Thymus (tissue), 11 donors: ENCODE measurements around the gene FAM131B. TPM values are rescaled to one million over a fixed set of nuclear protein-coding genes. Genes with fewer than 3 reads are reported as not detected.

Experiments used
- DNase-seq, 9 donors: peaks; one replicate each; pipeline ENCODE4 v3.0.0-alpha.2; 2013; ENCODE audit warnings: low spot score in 9 of 9, low read depth in 6 of 9, missing footprints in 1 of 9
- H3K27ac ChIP-seq, 2 donors: one replicate each; pipeline ENCODE4 v1.5.1; 2013; ENCODE audit warnings: control low read depth in 1 of 2, low read depth in 1 of 2, low read length in 1 of 2, mild to moderate bottlenecking in 1 of 2, moderate library complexity in 1 of 2
- H3K27me3 ChIP-seq, 2 donors: one replicate each; pipeline ENCODE4 v1.5.1; 2013; ENCODE audit warnings: low read length in 1 of 2; ENCODE audit not compliant: control insufficient read depth in 2 of 2, insufficient read depth in 1 of 2
- H3K36me3 ChIP-seq, 2 donors: one replicate each; pipeline ENCODE4 v1.5.1; 2013; ENCODE audit warnings: low read length in 1 of 2, mild to moderate bottlenecking in 1 of 2, moderate library complexity in 1 of 2; ENCODE audit not compliant: control insufficient read depth in 2 of 2, insufficient read depth in 2 of 2
- H3K4me1 ChIP-seq, 2 donors: one replicate each; pipeline ENCODE4 v1.5.1; 2013; ENCODE audit warnings: low read length in 2 of 2; ENCODE audit not compliant: control insufficient read depth in 2 of 2, insufficient read depth in 2 of 2
- H3K4me3 ChIP-seq, 2 donors: one replicate each; pipeline ENCODE4 v1.5.1; 2013; ENCODE audit warnings: low read length in 2 of 2, control low read depth in 1 of 2, mild to moderate bottlenecking in 1 of 2
- H3K9me3 ChIP-seq, 2 donors: one replicate each; pipeline ENCODE4 v1.5.1; 2013; ENCODE audit warnings: low read length in 1 of 2, mild to moderate bottlenecking in 1 of 2; ENCODE audit not compliant: control insufficient read depth in 2 of 2, insufficient read depth in 1 of 2
- WGBS: extraction: QIAGEN DNeasy Blood & Tissue Kit; methylation state at CpG from one replicate; pipeline ENCODE4 v1.1.7; 2013; 5-methylcytosine and 5-hydroxymethylcytosine counted together
- polyA plus RNA-seq: library from polyadenylated mRNA; stranded (reverse); fragments of 200-250 nt; gene quantifications from one replicate; pipeline ENCODE4 v1.2.3, GENCODE V29; 2013
- total RNA-seq: library from RNA; stranded (reverse); fragments of 120-200 nt; gene quantifications from one replicate; pipeline ENCODE4 v1.2.4, GENCODE V29; 2013
- donor health status: healthy.

The FAM131B gene
- total and polyA plus RNA-seq, 2 donors, result 0.47 to 0.68 TPM

GRCh38 chr7:143368387-143368786 lies 5.9 kb upstream of the FAM131B start:
- Histone ChIP-seq H3K4me1 (peaks cover 4 to 9% of the 10 kb centered on the region in 2 donors), H3K27ac (no peak overlapping the region), H3K9me3 (no peaks in the 10 kb centered on the region), H3K36me3 (no peaks in the 10 kb centered on the region), H3K27me3 (peaks cover 16 to 33% of the 10 kb centered on the region in 2 donors), H3K4me3 (no peak overlapping the region)
- WGBS, result 94% methylated on average over 1 of the region's 1 CpG
- no peak for DNase-seq

- 95% methylated on average over 4 of the region's 4 CpGs for WGBS
- Histone ChIP-seq H3K4me3 (no peak overlapping the region), H3K4me1 (peaks cover 4 to 10% of the 10 kb centered on the region in 2 donors), H3K36me3 (no peaks in the 10 kb centered on the region), H3K27ac (no peak overlapping the region), H3K9me3 (no peaks in the 10 kb centered on the region), H3K27me3 (peaks cover 20 to 37% of the 10 kb centered on the region in 2 donors)
- DNase-seq, result no peak
Measured at GRCh38 chr7:143367972-143368371, 5.5 kb upstream of the FAM131B start.

DNA sequence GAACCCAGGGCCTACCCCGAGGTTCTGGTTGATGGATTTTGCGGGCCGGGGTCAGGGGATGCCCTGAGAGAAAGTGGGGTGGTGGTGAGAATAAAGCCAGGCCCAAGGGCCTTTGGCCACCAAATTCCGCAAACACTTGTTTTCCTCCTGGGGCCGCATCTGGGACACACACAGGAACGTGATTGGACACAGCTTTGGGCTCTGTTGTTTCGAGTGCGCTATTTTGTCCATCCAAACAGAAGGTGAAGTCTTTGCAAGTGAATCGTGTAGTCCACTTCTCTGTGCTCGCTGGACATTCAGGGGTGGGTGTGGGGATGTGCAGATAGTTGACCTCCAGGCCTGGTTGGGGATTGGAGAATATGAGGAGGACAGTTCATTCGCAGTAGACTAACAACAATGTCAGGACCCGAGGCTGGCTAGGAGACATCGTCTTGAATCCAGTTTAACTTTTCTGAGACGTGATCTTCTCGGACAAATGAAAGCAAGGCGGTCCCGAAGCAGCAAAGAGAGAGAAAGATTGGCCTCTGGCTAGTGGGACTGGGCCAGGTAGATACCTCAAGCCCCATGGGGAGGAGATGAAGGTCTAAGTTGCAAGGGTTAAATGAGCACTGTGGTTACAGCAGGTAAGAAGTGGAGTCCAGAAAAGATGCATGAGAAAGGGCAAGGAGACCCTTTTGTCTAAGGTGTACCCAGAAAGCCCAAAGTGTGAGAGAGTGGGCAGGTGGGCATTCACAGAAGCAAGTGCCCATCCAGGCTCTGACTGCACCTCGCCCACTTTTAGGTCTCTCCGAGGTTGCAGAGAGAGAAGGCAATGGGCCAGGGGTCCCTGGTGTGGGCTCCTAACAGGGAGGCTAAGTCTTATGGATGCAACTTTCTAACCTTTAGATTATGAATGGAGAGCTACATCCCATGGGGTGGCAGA lies 764 bp upstream of the FAM131B start:
- Histone ChIP-seq H3K4me3 (peak overlapping the region in 1 of 2 donors; percentile 54), H3K36me3 (no peaks in the 10 kb centered on the region), H3K4me1 (peaks cover 3 to 10% of the 10 kb centered on the region in 2 donors), H3K27ac (no peak overlapping the region), H3K27me3 (peaks cover 49 to 80% of the 10 kb centered on the region in 2 donors), H3K9me3 (no peaks in the 10 kb centered on the region)
- no peak for DNase-seq
- 73% methylated on average over 19 of the region's 19 CpGs for WGBS

GRCh38 chr7:143361552-143362130 lies 872 bp downstream of the FAM131B start:
- no peaks in the 10 kb centered on the region for H3K36me3 ChIP-seq
- peaks cover 3 to 10% of the 10 kb centered on the region in 2 donors for H3K4me1 ChIP-seq
- no peak for DNase-seq
- H3K9me3 ChIP-seq, result no peaks in the 10 kb centered on the region
- no peak overlapping the region for H3K27ac ChIP-seq
- H3K4me3 ChIP-seq, result peak overlapping the region; percentile 36 to 54
- WGBS, result 12% methylated on average over 46 of the region's 46 CpGs
- H3K27me3 ChIP-seq, result peaks cover 52 to 74% of the 10 kb centered on the region in 2 donors

DNA sequence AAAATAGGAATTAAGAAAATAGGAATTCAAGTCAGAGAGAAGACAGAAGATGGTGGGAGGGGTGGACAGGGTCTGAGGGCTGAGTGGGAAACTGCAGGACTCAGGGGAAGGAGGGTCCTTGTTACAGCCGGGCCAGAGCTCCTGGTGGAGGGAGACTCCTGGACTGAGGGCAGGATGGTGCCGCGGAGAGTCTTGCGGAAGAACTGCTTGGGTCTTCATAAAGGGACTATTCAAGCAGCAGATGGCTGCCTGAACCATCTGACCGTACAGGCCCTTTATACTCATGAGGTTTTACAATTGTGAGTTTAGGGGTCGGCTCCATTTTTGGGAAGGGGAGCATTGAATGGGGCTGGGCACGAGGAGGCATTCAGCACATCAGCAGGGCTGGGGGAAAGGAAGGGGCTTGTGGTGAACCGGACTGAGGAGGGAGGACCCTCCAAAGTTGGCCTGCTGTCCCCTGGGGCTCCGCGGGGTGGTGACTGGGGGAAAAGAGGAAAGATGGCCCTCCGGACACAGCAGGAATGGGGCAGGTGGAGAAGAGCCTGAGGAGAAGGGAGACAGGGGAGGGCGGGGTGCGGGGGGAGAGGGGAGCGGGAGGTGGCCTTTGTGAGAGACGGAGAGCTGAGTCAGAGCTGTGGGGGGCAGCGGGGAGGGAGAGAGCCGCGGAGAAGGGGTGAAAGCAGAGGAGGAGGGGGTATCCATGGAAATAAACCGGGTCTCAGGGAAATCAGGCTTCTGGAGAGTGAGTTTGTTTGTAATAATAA lies 1.5 kb downstream of the FAM131B start:
- WGBS, result 80% methylated on average over 19 of the region's 19 CpGs
- Histone ChIP-seq H3K4me3 (no peak overlapping the region), H3K9me3 (no peaks in the 10 kb centered on the region), H3K4me1 (peaks cover 3 to 10% of the 10 kb centered on the region in 2 donors), H3K27me3 (peaks cover 52 to 76% of the 10 kb centered on the region in 2 donors), H3K27ac (no peak overlapping the region), H3K36me3 (no peaks in the 10 kb centered on the region)
- no peak for DNase-seq

GRCh38 chr7:143359771-143360353 lies 2.7 kb downstream of the FAM131B start:
- Histone ChIP-seq H3K9me3 (no peaks in the 10 kb centered on the region), H3K36me3 (no peaks in the 10 kb centered on the region), H3K4me3 (no peak overlapping the region), H3K27me3 (peaks cover 49 to 72% of the 10 kb centered on the region in 2 donors), H3K4me1 (peaks cover 3 to 10% of the 10 kb centered on the region in 2 donors), H3K27ac (no peak overlapping the region)
- WGBS, result 77% methylated on average over 11 of the region's 11 CpGs
- DNase-seq, result no peak

DNA sequence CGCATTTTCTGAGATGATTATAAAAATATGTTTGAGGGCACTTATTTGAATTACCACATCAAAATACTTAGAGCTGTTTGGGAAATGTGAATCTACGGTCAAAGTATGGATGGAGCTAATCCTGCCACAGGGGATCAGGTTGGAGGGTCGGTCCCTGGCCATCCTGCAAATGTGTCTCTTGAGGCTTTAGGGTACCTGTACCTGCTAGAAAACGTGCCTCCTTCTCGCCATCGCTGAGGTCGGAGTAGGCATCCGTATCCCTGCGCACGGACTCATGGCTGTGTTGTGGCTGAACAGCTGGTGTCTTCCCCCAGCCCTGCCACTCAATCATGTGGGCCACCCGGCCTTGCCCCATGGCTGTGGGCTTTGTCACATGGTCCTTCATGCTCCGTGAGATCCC lies 3.9 kb downstream of the FAM131B start:
- H3K4me1 ChIP-seq, result peaks cover 3 to 10% of the 10 kb centered on the region in 2 donors
- no peak overlapping the region for H3K27ac ChIP-seq
- no peaks in the 10 kb centered on the region for H3K36me3 ChIP-seq
- no peak overlapping the region for H3K4me3 ChIP-seq
- DNase-seq, result no peak
- H3K27me3 ChIP-seq, result peaks cover 38 to 62% of the 10 kb centered on the region in 2 donors
- 96% methylated on average over 12 of the region's 12 CpGs for WGBS
- H3K9me3 ChIP-seq, result no peaks in the 10 kb centered on the region

DNA sequence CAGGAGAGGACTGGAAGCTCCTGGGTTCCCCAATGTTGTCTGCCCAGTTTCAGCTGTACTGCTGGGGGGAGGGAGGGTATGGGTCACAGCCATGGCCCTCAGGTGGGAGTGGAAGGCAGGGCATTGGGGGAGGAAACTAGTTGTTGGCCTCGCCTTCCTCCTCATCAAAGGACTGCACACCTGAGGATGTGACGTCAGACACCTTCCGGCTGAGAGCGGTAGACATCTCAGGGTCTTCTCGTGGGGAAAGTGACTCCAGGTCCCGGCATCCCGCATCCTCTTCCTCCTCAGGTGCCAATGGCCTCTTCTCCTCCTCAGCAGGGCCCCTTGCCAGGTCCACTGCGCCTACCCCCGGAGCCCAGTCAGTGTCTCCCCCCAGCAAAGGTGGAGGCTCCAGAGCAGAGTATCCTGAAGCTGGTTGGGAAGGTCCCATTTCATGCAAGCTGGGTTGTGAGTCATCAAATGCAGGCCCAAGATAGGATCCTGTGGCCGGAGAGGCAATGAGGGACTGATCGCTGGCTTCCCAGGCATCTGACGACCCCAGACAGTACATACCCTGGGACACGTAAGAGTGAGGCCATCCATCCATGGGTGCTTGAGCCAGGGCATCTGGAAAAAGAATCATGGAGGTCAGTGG lies 6.0 kb downstream of the FAM131B start:
- Histone ChIP-seq H3K27me3 (peaks cover 19 to 43% of the 10 kb centered on the region in 2 donors), H3K4me1 (peaks cover 0 to 3% of the 10 kb centered on the region in 2 donors), H3K4me3 (no peak overlapping the region), H3K9me3 (no peaks in the 10 kb centered on the region), H3K27ac (no peak overlapping the region), H3K36me3 (no peaks in the 10 kb centered on the region)
- 97% methylated on average over 13 of the region's 13 CpGs for WGBS
- no peak for DNase-seq
